GM21528 (cell line): ENCODE results near the gene HDAC1.
"Not testable (repeated sequence)": the region's sequence is repeated elsewhere in the genome, so short reads cannot be mapped to it uniquely, and the experiment has no call there.

Experiments used
- ATAC-seq: cut with Tn5 transposase; IDR thresholded peaks from one replicate; pipeline ENCODE4 v1.9.1; 2021; ENCODE audit warnings: mild to moderate bottlenecking, moderate library complexity; ENCODE audit not compliant: unreplicated experiment, low FRiP score

Gene HDAC1

GRCh38 chr1:32291708-32292538 is at the start of gene HDAC1:
TSS of gene HDAC1 (plus strand) at chr1:32292083. CDS start at chr1:32292170, 87 bp downstream.
- ATAC-seq, result peak; percentile 92

- ATAC-seq, result no peak
These were observed 49.5 kb upstream of the HDAC1 start for GRCh38 chr1:32242341-32242851.

GRCh38 chr1:32246888-32247273 is 45.0 kb upstream of the HDAC1 start, which contains the start of gene FAM167B:
TSS of gene FAM167B (plus strand) at chr1:32247222. CDS start at chr1:32247422, 200 bp downstream.
- no peak for ATAC-seq

- ATAC-seq, result no peak
These were observed 44.4 kb upstream of the HDAC1 start for GRCh38 chr1:32247452-32247851.

- peak; percentile 26 for ATAC-seq
These were observed 43.6 kb upstream of the HDAC1 start for GRCh38 chr1:32247983-32248889.

- ATAC-seq, result peak; percentile 54
These were observed 41.9 kb upstream of the HDAC1 start for GRCh38 chr1:32249831-32250525.

GRCh38 chr1:32250893-32251716 is 40.8 kb upstream of the HDAC1 start, which contains the start of gene LCK:
TSS of gene LCK (plus strand) at chr1:32251265. CDS start at chr1:32274330, 23,065 bp downstream.
- ATAC-seq, result peak; percentile 31

GRCh38 chr1:32255072-32256071 is 36.5 kb upstream of the HDAC1 start:
- no peak for ATAC-seq

- no peak for ATAC-seq
These were observed 35.2 kb upstream of the HDAC1 start for GRCh38 chr1:32256473-32257226.

GRCh38 chr1:32257227-32257508 is 34.7 kb upstream of the HDAC1 start:
- no peak for ATAC-seq

GRCh38 chr1:32263236-32263593 is 28.7 kb upstream of the HDAC1 start:
- ATAC-seq, result not testable (repeated sequence)

GRCh38 chr1:32263744-32264143 is 28.1 kb upstream of the HDAC1 start:
- no peak for ATAC-seq

- no peak for ATAC-seq
These were observed 26.0 kb upstream of the HDAC1 start for GRCh38 chr1:32265846-32266245.

GRCh38 chr1:32266921-32267591 is 24.8 kb upstream of the HDAC1 start:
- ATAC-seq, result no peak

GRCh38 chr1:32269744-32270143 is 22.1 kb upstream of the HDAC1 start:
- no peak for ATAC-seq

- no peak for ATAC-seq
These were observed 19.1 kb upstream of the HDAC1 start for GRCh38 chr1:32272557-32273390.
